ENCODE data around the gene MAN1A1. TPM values are rescaled to one million over a fixed set of nuclear protein-coding genes. Genes with fewer than 3 reads are reported as not detected.

Gene MAN1A1
- total and polyA plus RNA-seq, 2 of the 8 experiments (the other 6 are each of a cell fraction or from before 2014, with no cell fraction given), result 1.8 to 5.4 TPM

DNA sequence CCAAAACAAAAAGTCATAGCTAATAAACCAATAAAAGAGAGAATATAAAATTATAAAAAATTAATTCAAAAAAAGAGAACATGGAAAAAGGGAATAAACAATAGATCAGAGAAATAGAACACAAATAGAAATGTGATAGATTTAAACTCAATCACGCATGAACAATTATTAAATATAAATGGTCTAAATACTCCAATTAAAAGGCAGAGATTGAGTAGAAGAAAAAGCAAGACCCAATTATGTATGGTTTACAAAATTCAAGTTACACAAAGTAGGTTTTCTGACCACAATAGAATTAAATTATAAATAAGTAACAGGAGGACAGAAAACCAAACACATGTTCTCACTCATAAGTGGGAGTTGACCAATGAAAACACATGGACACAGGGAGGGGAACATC, 36.4 kb upstream of the MAN1A1 start:
- TF ChIP-seq BCL11A (IDR thresholded peaks at IDR 0.05; ENCODE audit: low read depth in 2 of 2, low read length in 2 of 2) (no peak), SP4 (IDR thresholded peaks at IDR 0.05; ENCODE audit: low read length) (no peak), SP2 (IDR thresholded peaks at IDR 0.05; ENCODE audit: low read length) (no peak), YY1 (IDR thresholded peaks at IDR 0.05; ENCODE audit: low read depth, low read length) (no peak), NANOG (IDR thresholded peaks at IDR 0.05; ENCODE audit: insufficient read depth, low read depth, low read length, poor library complexity, severe bottlenecking) (no peak), GTF2F1 (IDR thresholded peaks at IDR 0.05; ENCODE audit: borderline replicate concordance, low read depth, low read length) (no peak), KDM4A (IDR thresholded peaks at IDR 0.05; ENCODE audit: low read depth, low read length, severe bottlenecking) (no peak), RFX5 (IDR thresholded peaks at IDR 0.05; ENCODE audit: borderline replicate concordance, low read depth, low read length) (no peak)
- TF ChIP-seq, protein P1, sequence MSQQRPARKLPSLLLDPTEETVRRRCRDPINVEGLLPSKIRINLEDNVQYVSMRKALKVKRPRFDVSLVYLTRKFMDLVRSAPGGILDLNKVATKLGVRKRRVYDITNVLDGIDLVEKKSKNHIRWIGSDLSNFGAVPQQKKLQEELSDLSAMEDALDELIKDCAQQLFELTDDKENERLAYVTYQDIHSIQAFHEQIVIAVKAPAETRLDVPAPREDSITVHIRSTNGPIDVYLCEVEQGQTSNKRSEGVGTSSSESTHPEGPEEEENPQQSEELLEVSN (IDR thresholded peaks at IDR 0.05), result no peak
- TF ChIP-seq, protein P2, sequence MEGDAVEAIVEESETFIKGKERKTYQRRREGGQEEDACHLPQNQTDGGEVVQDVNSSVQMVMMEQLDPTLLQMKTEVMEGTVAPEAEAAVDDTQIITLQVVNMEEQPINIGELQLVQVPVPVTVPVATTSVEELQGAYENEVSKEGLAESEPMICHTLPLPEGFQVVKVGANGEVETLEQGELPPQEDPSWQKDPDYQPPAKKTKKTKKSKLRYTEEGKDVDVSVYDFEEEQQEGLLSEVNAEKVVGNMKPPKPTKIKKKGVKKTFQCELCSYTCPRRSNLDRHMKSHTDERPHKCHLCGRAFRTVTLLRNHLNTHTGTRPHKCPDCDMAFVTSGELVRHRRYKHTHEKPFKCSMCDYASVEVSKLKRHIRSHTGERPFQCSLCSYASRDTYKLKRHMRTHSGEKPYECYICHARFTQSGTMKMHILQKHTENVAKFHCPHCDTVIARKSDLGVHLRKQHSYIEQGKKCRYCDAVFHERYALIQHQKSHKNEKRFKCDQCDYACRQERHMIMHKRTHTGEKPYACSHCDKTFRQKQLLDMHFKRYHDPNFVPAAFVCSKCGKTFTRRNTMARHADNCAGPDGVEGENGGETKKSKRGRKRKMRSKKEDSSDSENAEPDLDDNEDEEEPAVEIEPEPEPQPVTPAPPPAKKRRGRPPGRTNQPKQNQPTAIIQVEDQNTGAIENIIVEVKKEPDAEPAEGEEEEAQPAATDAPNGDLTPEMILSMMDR (IDR thresholded peaks at IDR 0.05; ENCODE audit: control extremely low read depth in 1 of 3, insufficient read depth in 1 of 3, low read depth in 1 of 3, low read length in 3 of 3), result no peak
- POLR2A ChIA-PET (ENCODE audit: partially characterized antibody), result no interaction called here
- H4K8ac ChIP-seq (ENCODE audit: extremely low read depth, insufficient read depth, low read length), result no peak overlapping the region
- no peak overlapping the region for H3K27ac ChIP-seq (ENCODE audit: low read depth, low read length)
- DNase-seq (ENCODE audit: low read depth in 1 of 2, low spot score in 2 of 2) (no peak), FAIRE-seq (no peak)
- H3K56ac ChIP-seq (replicated peaks; ENCODE audit: insufficient read length, low read depth, low read length), result no peak overlapping the region
- H3K9me3 ChIP-seq (ENCODE audit: insufficient read depth in 2 of 2, low read depth in 1 of 2, low read length in 1 of 2), result no peaks in the 10 kb centered on the region; a peak in 1 of 4 replicates
- H4K5ac ChIP-seq (ENCODE audit: insufficient read length, low read depth, low read length), result no peak overlapping the region
- H3K4ac ChIP-seq (replicated peaks; ENCODE audit: insufficient read length, low read depth, low read length), result no peak overlapping the region
- no peak overlapping the region for H2AK5ac ChIP-seq (ENCODE audit: low read depth, low read length)
- WGBS, 2 experiments (ENCODE audit: extremely low coverage in 1 of 2, insufficient coverage in 1 of 2, insufficient read length in 1 of 2, insufficient replicate concordance in 2 of 2, low coverage in 1 of 2, low lambda C conversion rate in 2 of 2, missing lambda C conversion rate in 1 of 2), result 88% methylated on average over 1 of the region's 1 CpG; no CpG with 5 or more reads in 1 of the 2 experiments
- no peak overlapping the region for H2BK120ac ChIP-seq (replicated peaks; ENCODE audit: low read depth, low read length)
- CTCF ChIA-PET (ENCODE audit: partially characterized antibody), result no interaction called here
- H4K91ac ChIP-seq (replicated peaks; ENCODE audit: insufficient read length, low read length), result no peak overlapping the region
- H3K4me1 ChIP-seq (replicated peaks in 1 of 4; ENCODE audit: control insufficient read depth in 3 of 4, insufficient read depth in 4 of 4, low read length in 3 of 4), result no peaks in the 10 kb centered on the region
- no peaks in the 10 kb centered on the region for H4K20me1 ChIP-seq (replicated peaks in 1 of 2; ENCODE audit: control insufficient read depth in 1 of 2, insufficient read depth in 2 of 2, low read length in 2 of 2)
- H3K14ac ChIP-seq (ENCODE audit: insufficient read length), result no peak overlapping the region
- H2BK5ac ChIP-seq (ENCODE audit: low read depth, low read length), result no peak overlapping the region
- no peaks in the 10 kb centered on the region for H3K23me2 ChIP-seq (ENCODE audit: low read depth, low read length)
- H2BK20ac ChIP-seq (ENCODE audit: low read length), result no peak overlapping the region
- H3K23ac ChIP-seq (ENCODE audit: insufficient read length), result no peak overlapping the region
- H3K4me2 ChIP-seq (ENCODE audit: insufficient read depth in 1 of 2, low read depth in 2 of 2, low read length in 2 of 2), result no peak overlapping the region
- no peaks in the 10 kb centered on the region for H3K79me1 ChIP-seq (ENCODE audit: low read depth, low read length)
- H3K79me2 ChIP-seq (ENCODE audit: control insufficient read depth in 1 of 2, insufficient read depth in 2 of 2, low read length in 2 of 2), result no peaks in the 10 kb centered on the region
- no peak overlapping the region for H3K4me3 ChIP-seq (ENCODE audit: extremely low read depth in 1 of 4, insufficient read depth in 2 of 4, low read depth in 3 of 4, low read length in 4 of 4)
- no peak overlapping the region for H2AFZ ChIP-seq (ENCODE audit: low read length)
- H2BK12ac ChIP-seq (ENCODE audit: low read depth, low read length), result no peak overlapping the region
- H3K18ac ChIP-seq (ENCODE audit: extremely low read depth, low read length), result no peak overlapping the region
- H2BK15ac ChIP-seq (ENCODE audit: low read length), result no peak overlapping the region
- no peaks in the 10 kb centered on the region for H3K36me3 ChIP-seq (ENCODE audit: control insufficient read depth in 2 of 4, insufficient read depth in 4 of 4, low read length in 3 of 4)
- H3K27me3 ChIP-seq (replicated peaks in 1 of 4; ENCODE audit: control insufficient read depth in 3 of 4, extremely low read depth in 1 of 4, insufficient read depth in 3 of 4, low read length in 3 of 4), result no peaks in the 10 kb centered on the region
- no peak overlapping the region for H3K9ac ChIP-seq (replicated peaks in 1 of 4; ENCODE audit: extremely low read depth in 1 of 4, low read depth in 3 of 4, low read length in 3 of 4)
